Trophoblast cell (in vitro differentiated cells and primary cell): ENCODE data around the gene HACD1.

Experiments
- DNase-seq, 2 donors: peaks; one replicate each; pipeline ENCODE4 v3.0.0-alpha.2; 2016
- H2AFZ ChIP-seq: 2 replicates; pipeline ENCODE4 v1.6.1; 2013; ENCODE audit warnings: low read length, moderate library complexity, mild to moderate bottlenecking; ENCODE audit not compliant: insufficient read depth, poor library complexity
- H2AK5ac ChIP-seq: 2 replicates; pipeline ENCODE4 v1.6.1; 2013; ENCODE audit warnings: mild to moderate bottlenecking, low read length
- H2BK120ac ChIP-seq: 2 replicates; pipeline ENCODE4 v1.6.1; 2013; ENCODE audit warnings: low read length, mild to moderate bottlenecking, moderate library complexity; ENCODE audit not compliant: insufficient read depth, poor library complexity
- H2BK12ac ChIP-seq: 2 replicates; pipeline ENCODE4 v1.6.1; 2013; ENCODE audit warnings: mild to moderate bottlenecking, low read length, moderate library complexity
- H2BK5ac ChIP-seq: 2 replicates; pipeline ENCODE4 v1.6.1; 2013; ENCODE audit warnings: low read length, low read depth, moderate library complexity, mild to moderate bottlenecking; ENCODE audit not compliant: poor library complexity
- H3K14ac ChIP-seq: 2 replicates; pipeline ENCODE4 v1.6.1; 2013; ENCODE audit warnings: mild to moderate bottlenecking, low read length
- H3K18ac ChIP-seq: 2 replicates; pipeline ENCODE4 v1.6.1; 2013; ENCODE audit warnings: mild to moderate bottlenecking, low read length
- H3K23ac ChIP-seq: 2 replicates; pipeline ENCODE4 v1.6.1; 2013; ENCODE audit warnings: low read length
- H3K27ac ChIP-seq: 2 replicates; pipeline ENCODE4 v1.5.1; 2013; ENCODE audit warnings: low read depth, mild to moderate bottlenecking, inconsistent platforms, low read length, moderate library complexity
- H3K27me3 ChIP-seq: 2 replicates; pipeline ENCODE4 v1.6.1; 2013; ENCODE audit warnings: inconsistent platforms, mild to moderate bottlenecking, low read length, moderate library complexity; ENCODE audit not compliant: insufficient read depth
- H3K36me3 ChIP-seq, 2 experiments: 1 replicate in 1 of 2; 2 replicates in 1 of 2; pipeline ENCODE4 v1.6.1; 2013; ENCODE audit warnings: low read length in 2 of 2, mild to moderate bottlenecking in 2 of 2, moderate library complexity in 1 of 2; ENCODE audit not compliant: insufficient read depth in 2 of 2, control insufficient read depth in 1 of 2
- H3K4ac ChIP-seq: 2 replicates; pipeline ENCODE4 v1.6.1; 2013; ENCODE audit warnings: low read depth, mild to moderate bottlenecking, low read length, moderate library complexity
- H3K4me1 ChIP-seq, 2 experiments: 1 replicate in 1 of 2; 2 replicates in 1 of 2; pipeline ENCODE4 v1.6.1; 2013; ENCODE audit warnings: low read length in 2 of 2, mild to moderate bottlenecking in 2 of 2, moderate library complexity in 1 of 2; ENCODE audit not compliant: insufficient read depth in 2 of 2, control insufficient read depth in 1 of 2
- H3K4me2 ChIP-seq: 2 replicates; pipeline ENCODE4 v1.6.1; 2013; ENCODE audit warnings: inconsistent platforms, mild to moderate bottlenecking, low read length, moderate library complexity
- H3K4me3 ChIP-seq: 2 replicates; pipeline ENCODE4 v1.5.1; 2013; ENCODE audit warnings: mild to moderate bottlenecking, low read depth, low read length, inconsistent platforms
- H3K79me1 ChIP-seq: one replicate; pipeline ENCODE4 v1.6.1; 2013; ENCODE audit warnings: low read length
- H3K79me2 ChIP-seq: 2 replicates; pipeline ENCODE4 v1.6.1; 2013; ENCODE audit warnings: low read length, mild to moderate bottlenecking; ENCODE audit not compliant: control insufficient read depth, insufficient read depth, poor library complexity
- H3K9ac ChIP-seq: 2 replicates; pipeline ENCODE4 v1.6.1; 2013; ENCODE audit warnings: mild to moderate bottlenecking, low read length
- H3K9me3 ChIP-seq: 2 replicates; pipeline ENCODE4 v1.6.1; 2013; ENCODE audit warnings: low read depth, mild to moderate bottlenecking, control low read depth, inconsistent platforms, low read length; ENCODE audit not compliant: insufficient read depth
- H4K12ac ChIP-seq: 2 replicates; pipeline ENCODE4 v1.6.1; 2013; ENCODE audit warnings: low read depth, mild to moderate bottlenecking, low read length, moderate library complexity
- H4K8ac ChIP-seq: 2 replicates; pipeline ENCODE4 v1.6.1; 2013; ENCODE audit warnings: low read depth, mild to moderate bottlenecking, low read length, moderate library complexity
- H4K91ac ChIP-seq: one replicate; pipeline ENCODE4 v1.6.1; 2013; ENCODE audit warnings: low read depth, mild to moderate bottlenecking, low read length, moderate library complexity
- WGBS: extraction: QIAGEN DNeasy Blood & Tissue Kit; methylation state at CpG from one replicate; pipeline ENCODE4 v1.1.7; 2013; ENCODE audit warnings: missing lambda C conversion rate; ENCODE audit not compliant: insufficient read length, insufficient coverage; ENCODE audit errors: extremely low coverage; 5-methylcytosine and 5-hydroxymethylcytosine counted together

The HACD1 gene

DNA sequence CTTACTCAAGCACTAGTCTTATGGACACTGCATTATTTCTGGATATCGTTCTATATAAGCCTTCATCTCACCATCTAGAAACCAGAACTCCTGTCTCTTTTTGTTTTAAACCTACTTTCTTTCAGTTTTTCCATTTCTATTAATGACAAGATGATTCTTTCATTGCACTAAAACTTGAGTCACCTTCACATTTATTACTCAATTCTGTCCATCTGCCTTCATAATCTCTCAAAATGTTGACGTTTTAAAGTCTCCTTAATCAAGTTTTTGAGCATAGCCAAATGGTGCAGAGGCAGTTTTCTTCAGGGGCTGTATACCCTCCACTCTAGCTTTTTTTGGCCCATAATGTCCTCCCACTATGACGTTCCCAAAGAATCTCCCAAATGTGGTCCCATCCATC lies 44.3 kb upstream of the HACD1 start:
- Histone ChIP-seq H2AFZ (no peak overlapping the region), H3K14ac (no peak overlapping the region), H2BK120ac (no peak overlapping the region), H4K8ac (no peak overlapping the region), H3K4me1 (peaks cover 5 to 6% of the 10 kb centered on the region in 2 experiments), H2AK5ac (no peak overlapping the region), H3K4ac (no peak overlapping the region), H4K91ac (no peak overlapping the region), H3K4me2 (no peak overlapping the region), H3K36me3 (peaks cover 0 to 2% of the 10 kb centered on the region in 2 experiments), H4K12ac (no peak overlapping the region), H3K18ac (no peak overlapping the region), H3K23ac (no peak overlapping the region), H3K4me3 (no peak overlapping the region), H3K9ac (no peak overlapping the region), H3K79me1 (peaks cover 2% of the 10 kb centered on the region), H3K27ac (no peak overlapping the region), H3K79me2 (peaks cover 7% of the 10 kb centered on the region), H3K9me3 (no peaks in the 10 kb centered on the region), H2BK5ac (no peak overlapping the region), H3K27me3 (no peaks in the 10 kb centered on the region), H2BK12ac (no peak overlapping the region)
- DNase-seq, result no peak
- no CpG with 5 or more reads among the region's 3 CpGs for WGBS

DNA sequence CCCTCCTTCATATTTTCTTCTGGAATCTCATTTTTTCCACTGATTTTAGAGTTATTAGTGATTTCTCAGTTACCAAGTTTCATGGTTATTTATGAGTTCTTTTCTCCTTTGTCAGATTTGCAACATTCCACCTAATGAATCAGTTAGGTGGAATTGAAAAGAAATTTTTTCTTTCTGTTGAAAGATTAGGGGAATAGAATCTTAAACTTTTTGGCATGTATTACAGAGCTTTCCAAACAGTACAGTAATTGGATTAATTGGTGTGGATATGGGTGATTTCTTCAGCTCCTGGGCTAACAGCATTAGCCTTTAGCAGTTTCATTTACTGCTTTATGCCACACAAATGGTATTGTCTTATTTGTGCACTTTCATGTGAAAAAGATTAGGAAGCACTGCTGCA lies 43.7 kb upstream of the HACD1 start:
- Histone ChIP-seq H3K23ac (no peak overlapping the region), H3K4ac (no peak overlapping the region), H3K4me3 (no peak overlapping the region), H4K12ac (no peak overlapping the region), H4K91ac (no peak overlapping the region), H4K8ac (no peak overlapping the region), H3K27me3 (no peaks in the 10 kb centered on the region), H3K27ac (no peak overlapping the region), H2BK12ac (no peak overlapping the region), H3K4me2 (no peak overlapping the region), H2AFZ (no peak overlapping the region), H2BK120ac (no peak overlapping the region), H3K9ac (no peak overlapping the region), H3K4me1 (peaks cover 5 to 9% of the 10 kb centered on the region in 2 experiments), H3K14ac (no peak overlapping the region), H3K79me2 (peaks cover 8% of the 10 kb centered on the region), H2AK5ac (no peak overlapping the region), H3K79me1 (peaks cover 2% of the 10 kb centered on the region), H3K9me3 (no peaks in the 10 kb centered on the region), H3K18ac (no peak overlapping the region), H2BK5ac (no peak overlapping the region), H3K36me3 (peaks cover 0 to 2% of the 10 kb centered on the region in 2 experiments)
- peak in 1 of 2 donors; percentile 68 for DNase-seq

DNA sequence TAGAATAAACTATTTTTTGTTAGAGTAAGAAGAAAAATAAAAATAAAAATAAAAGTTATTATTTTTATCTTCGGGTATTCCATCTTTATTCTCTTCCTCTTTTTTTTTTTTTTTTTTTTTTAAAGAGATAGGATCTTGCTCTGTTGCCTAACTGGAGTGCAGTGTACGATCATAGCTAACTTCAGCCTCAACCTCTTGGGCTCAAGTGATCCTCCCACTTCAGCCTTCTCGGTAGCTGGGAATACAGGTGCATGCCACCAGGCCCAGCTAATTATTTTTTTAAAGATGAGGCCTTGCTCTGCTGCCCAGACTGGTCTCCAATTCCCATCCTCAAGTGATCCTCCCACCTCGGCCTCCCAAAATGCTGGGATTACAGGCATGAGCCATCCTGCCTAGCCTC lies 42.2 kb upstream of the HACD1 start:
- H3K9ac ChIP-seq, result no peak overlapping the region
- H3K36me3 ChIP-seq, result peaks cover 0 to 2% of the 10 kb centered on the region in 2 experiments
- no peak overlapping the region for H3K23ac ChIP-seq
- H3K14ac ChIP-seq, result no peak overlapping the region
- no CpG with 5 or more reads among the region's 4 CpGs for WGBS
- H4K12ac ChIP-seq, result no peak overlapping the region
- peak overlapping the region; percentile 13 for H2BK120ac ChIP-seq
- H3K4me3 ChIP-seq, result no peak overlapping the region
- H3K18ac ChIP-seq, result peak overlapping the region; percentile 37
- peaks cover 2% of the 10 kb centered on the region for H3K79me1 ChIP-seq
- no peak overlapping the region for H3K27ac ChIP-seq
- no peaks in the 10 kb centered on the region for H3K9me3 ChIP-seq
- peak overlapping the region; percentile 75 for H3K4ac ChIP-seq
- DNase-seq, result no peak
- H3K4me2 ChIP-seq, result no peak overlapping the region
- peaks cover 8% of the 10 kb centered on the region for H3K79me2 ChIP-seq
- H2AFZ ChIP-seq, result no peak overlapping the region
- no peaks in the 10 kb centered on the region for H3K27me3 ChIP-seq
- no peak overlapping the region for H2AK5ac ChIP-seq
- H2BK5ac ChIP-seq, result no peak overlapping the region
- H2BK12ac ChIP-seq, result no peak overlapping the region
- peaks cover 5 to 9% of the 10 kb centered on the region in 2 experiments for H3K4me1 ChIP-seq
- no peak overlapping the region for H4K8ac ChIP-seq
- no peak overlapping the region for H4K91ac ChIP-seq

DNA sequence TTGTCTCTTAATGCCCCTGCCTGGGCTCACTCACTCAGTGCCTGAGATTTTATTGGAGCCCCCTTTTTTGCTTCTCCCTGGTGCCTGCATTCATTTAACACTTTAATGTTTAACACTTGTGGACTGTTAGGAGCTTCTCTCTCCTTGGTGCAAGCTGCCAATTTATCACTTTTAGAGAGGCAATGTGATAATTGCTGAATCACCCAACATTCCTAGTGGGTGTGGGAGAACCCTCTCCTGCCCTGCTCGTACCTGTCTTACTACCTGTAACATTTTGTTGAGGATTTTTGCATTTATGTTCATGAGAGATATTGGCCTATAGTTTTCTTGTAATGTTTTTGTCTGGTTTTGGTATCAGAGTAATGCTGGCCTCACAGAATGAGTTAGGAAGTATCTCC lies 39.9 kb upstream of the HACD1 start:
- Histone ChIP-seq H3K9me3 (no peaks in the 10 kb centered on the region), H3K36me3 (peaks cover 0 to 2% of the 10 kb centered on the region in 2 experiments), H4K8ac (no peak overlapping the region), H2AK5ac (peak overlapping the region; percentile 53), H3K79me2 (peaks cover 11% of the 10 kb centered on the region), H2BK12ac (no peak overlapping the region), H3K18ac (no peak overlapping the region), H3K4ac (peak overlapping the region; percentile 80), H2AFZ (no peak overlapping the region), H3K4me1 (peaks cover 5 to 9% of the 10 kb centered on the region in 2 experiments), H3K9ac (no peak overlapping the region), H2BK5ac (no peak overlapping the region), H4K91ac (peak overlapping the region; percentile 66), H3K27ac (no peak overlapping the region), H3K14ac (no peak overlapping the region), H2BK120ac (no peak overlapping the region), H3K23ac (no peak overlapping the region), H3K4me3 (no peak overlapping the region), H3K4me2 (no peak overlapping the region), H3K27me3 (no peaks in the 10 kb centered on the region), H4K12ac (no peak overlapping the region), H3K79me1 (peaks cover 2% of the 10 kb centered on the region)
- DNase-seq, result no peak
- no CpG with 5 or more reads among the region's 1 CpG for WGBS
